Measurements from ENCODE around the gene OR5T1. TPM values are rescaled to one million over a fixed set of nuclear protein-coding genes. Genes with fewer than 3 reads are reported as not detected.

OR5T1 gene
- total RNA-seq (2022; extraction: Qiagen RNA extraction; ENCODE audit: low read depth), result not detected in 5 replicates

GRCh38 chr11:56273854-56274253, at the start of gene OR5T1:
Gene OR5T1, plus strand, starts transcription at chr11:56274154. Its CDS starts 1,485 bp downstream, at chr11:56275639.

GRCh38 chr11:56234155-56234554, 39.8 kb upstream of the OR5T1 start, which contains the start of gene OR5T2:
Gene OR5T2, minus strand, starts transcription at chr11:56234255. Its CDS starts 1,193 bp downstream, at chr11:56233062.

GRCh38 chr11:56251954-56252353, 22.0 kb upstream of the OR5T1 start, which contains the start of gene OR5T3:
Gene OR5T3, plus strand, starts transcription at chr11:56252254. Its CDS starts 0 bp downstream, at chr11:56252254.

GRCh38 chr11:56292154-56292553, 18.2 kb downstream of the OR5T1 start, which contains the start of gene OR8H1:
Gene OR8H1, minus strand, starts transcription at chr11:56292254. Its CDS starts 1,192 bp downstream, at chr11:56291062.

GRCh38 chr11:56314844-56315243, 40.9 kb downstream of the OR5T1 start, which contains the start of gene OR8K3:
Gene OR8K3, plus strand, starts transcription at chr11:56315144. Its CDS starts 3,163 bp downstream, at chr11:56318307.

Other genes starting within 250 kb of the OR5T1 start
- not detected in 5 replicates for gene OR5AS1, start 246.5 kb upstream of the OR5T1 start, total RNA-seq (2022; extraction: Qiagen RNA extraction; ENCODE audit: low read depth)
- not detected in 5 replicates for gene OR8I2, start 180.8 kb upstream of the OR5T1 start, total RNA-seq (2022; extraction: Qiagen RNA extraction; ENCODE audit: low read depth)
- gene OR8H2, start 170.5 kb upstream of the OR5T1 start, total RNA-seq (2022; extraction: Qiagen RNA extraction; ENCODE audit: low read depth), result not detected in 5 replicates
- not detected in 5 replicates for gene OR8H3, start 151.8 kb upstream of the OR5T1 start, total RNA-seq (2022; extraction: Qiagen RNA extraction; ENCODE audit: low read depth)
- not detected in 5 replicates for gene OR8J3, start 134.0 kb upstream of the OR5T1 start, total RNA-seq (2022; extraction: Qiagen RNA extraction; ENCODE audit: low read depth)
- not detected in 5 replicates for gene OR8K5, start 113.8 kb upstream of the OR5T1 start, total RNA-seq (2022; extraction: Qiagen RNA extraction; ENCODE audit: low read depth)
- not detected in 5 replicates for gene OR5J2, start 97.5 kb upstream of the OR5T1 start, total RNA-seq (2022; extraction: Qiagen RNA extraction; ENCODE audit: low read depth)
- not detected in 5 replicates for gene OR5T2, start 39.9 kb upstream of the OR5T1 start, total RNA-seq (2022; extraction: Qiagen RNA extraction; ENCODE audit: low read depth)
- not detected in 5 replicates for gene OR5T3, start 21.9 kb upstream of the OR5T1 start, total RNA-seq (2022; extraction: Qiagen RNA extraction; ENCODE audit: low read depth)
- not detected in 5 replicates for gene OR8H1, start 18.1 kb downstream of the OR5T1 start, total RNA-seq (2022; extraction: Qiagen RNA extraction; ENCODE audit: low read depth)
- not detected in 5 replicates for gene OR8K3, start 41.0 kb downstream of the OR5T1 start, total RNA-seq (2022; extraction: Qiagen RNA extraction; ENCODE audit: low read depth)
- not detected in 5 replicates for gene OR8K1, start 71.9 kb downstream of the OR5T1 start, total RNA-seq (2022; extraction: Qiagen RNA extraction; ENCODE audit: low read depth)
- not detected in 5 replicates for gene OR8J1, start 80.1 kb downstream of the OR5T1 start, total RNA-seq (2022; extraction: Qiagen RNA extraction; ENCODE audit: low read depth)
- not detected in 5 replicates for gene OR8U1, start 101.5 kb downstream of the OR5T1 start, total RNA-seq (2022; extraction: Qiagen RNA extraction; ENCODE audit: low read depth)
- gene OR5AL1, start 138.5 kb downstream of the OR5T1 start, total RNA-seq (2022; extraction: Qiagen RNA extraction; ENCODE audit: low read depth), result not detected in 5 replicates
- not detected in 5 replicates for gene OR5M3, start 199.2 kb downstream of the OR5T1 start, total RNA-seq (2022; extraction: Qiagen RNA extraction; ENCODE audit: low read depth)
- not detected in 5 replicates for gene OR5M8, start 217.2 kb downstream of the OR5T1 start, total RNA-seq (2022; extraction: Qiagen RNA extraction; ENCODE audit: low read depth)

Measured in A549 treated with DMSO at 1 μM for 4 hours (cell line).